ENCODE results near the gene CSF1R. TPM values are rescaled to one million over a fixed set of nuclear protein-coding genes. Genes with fewer than 3 reads are reported as not detected.

Gene CSF1R
- total RNA-seq, 1 experiment from 2014 or later = not detected

DNA sequence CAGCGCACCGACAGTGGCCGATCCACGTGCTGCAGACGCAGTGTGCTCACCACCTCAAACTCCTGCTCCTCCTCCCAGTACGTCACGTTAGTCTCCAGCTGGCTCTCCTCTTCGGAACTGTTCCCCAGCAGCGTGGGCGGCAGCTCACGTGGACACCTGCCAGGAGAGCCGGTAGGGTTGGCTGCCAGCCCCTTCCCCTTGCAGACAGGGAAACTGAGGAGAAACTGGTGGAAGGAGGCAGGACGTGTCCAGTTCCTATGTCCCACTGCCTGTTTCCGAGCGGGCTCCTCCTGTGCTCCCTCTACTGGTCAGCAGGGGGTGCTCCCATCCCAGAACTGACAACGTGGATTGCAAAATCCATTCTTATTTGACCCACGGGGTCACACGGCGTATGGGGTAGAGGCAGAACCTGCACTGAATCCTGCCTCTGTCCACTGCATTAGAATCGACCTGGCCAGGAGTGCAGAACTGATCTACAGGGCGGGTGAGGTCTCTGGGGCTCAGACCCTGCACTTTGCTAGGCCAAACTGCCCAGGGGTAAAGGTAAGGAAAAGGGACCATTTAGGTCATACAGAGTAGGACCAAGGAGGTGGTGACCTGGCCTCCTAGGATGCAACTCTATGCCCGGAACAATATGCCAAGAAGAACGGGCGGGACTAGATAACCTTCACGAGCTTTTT lies 43.6 kb upstream of the CSF1R start:
- Histone ChIP-seq H3K36me3 (ENCODE audit: insufficient read depth, low read length) (no peaks in the 10 kb centered on the region), H3K4me2 (ENCODE audit: low read depth, low read length, poor library complexity, severe bottlenecking) (no peak overlapping the region)
- DNase-seq = peak; percentile 81

DNA sequence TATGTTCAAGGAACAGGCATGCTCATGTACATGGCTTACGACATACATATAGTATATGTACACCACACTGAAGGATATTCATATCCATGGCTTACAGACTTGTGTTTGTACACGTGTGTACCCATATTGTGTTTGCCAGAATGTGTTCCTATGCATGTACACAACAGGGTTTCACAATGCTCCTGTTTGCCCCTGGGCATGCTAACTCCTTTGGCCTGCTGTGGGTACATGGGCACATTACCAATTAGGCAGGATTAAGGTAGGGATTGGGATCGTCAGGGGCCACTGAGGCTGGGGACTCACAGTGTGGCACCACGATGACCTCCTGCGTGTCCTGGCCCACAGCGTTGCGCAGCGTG lies 43.1 kb upstream of the CSF1R start:
- Histone ChIP-seq H2AFZ (ENCODE audit: low read length) (no peak overlapping the region), H3K4me2 (ENCODE audit: low read depth, low read length, poor library complexity, severe bottlenecking) (no peak overlapping the region)

More for the DNA sequence above, 43.6 kb upstream of the CSF1R start:
- no peaks in the 10 kb centered on the region for H3K9me3 ChIP-seq (ENCODE audit: low read length)
- no peaks in the 10 kb centered on the region for H3K4me1 ChIP-seq (ENCODE audit: low read length)
- no peaks in the 10 kb centered on the region for H3K9me2 ChIP-seq (replicated peaks; ENCODE audit: insufficient read depth, low read length)
- H3K4me3 ChIP-seq (ENCODE audit: low read length) = no peak overlapping the region
- H3K9ac ChIP-seq (ENCODE audit: low read length) = no peak overlapping the region
- no peak overlapping the region for H2AFZ ChIP-seq (ENCODE audit: low read length)
- H3K27ac ChIP-seq (ENCODE audit: low read length) = no peak overlapping the region
- no peaks in the 10 kb centered on the region for H3K79me2 ChIP-seq (ENCODE audit: low read length)
- no peaks in the 10 kb centered on the region for H4K20me1 ChIP-seq (ENCODE audit: insufficient read depth, low read depth, low read length)
- no peaks in the 10 kb centered on the region for H3K27me3 ChIP-seq (ENCODE audit: low read length)

DNA sequence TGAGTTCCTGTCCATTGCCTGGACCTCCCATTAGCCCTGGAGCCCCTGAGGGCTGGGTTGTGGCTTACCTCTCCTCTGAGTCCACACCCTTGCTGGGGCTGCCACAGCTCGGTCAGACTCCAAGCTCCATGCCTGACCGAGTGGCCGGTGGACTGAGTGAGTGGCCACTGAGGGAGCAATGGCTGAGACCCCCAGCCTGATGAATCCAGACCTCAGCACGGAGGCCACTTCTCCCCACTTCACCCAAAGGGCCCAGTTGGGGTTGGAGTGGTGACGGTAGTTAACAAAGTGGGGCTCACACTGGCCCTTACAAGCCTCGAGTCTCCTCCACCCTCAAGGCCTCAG lies 40.5 kb upstream of the CSF1R start:
- no peak for DNase-seq
- no peaks in the 10 kb centered on the region for H3K36me3 ChIP-seq (ENCODE audit: insufficient read depth, low read length)
- H2AFZ ChIP-seq (ENCODE audit: low read length) = no peak overlapping the region
- H3K4me3 ChIP-seq (ENCODE audit: low read length) = no peak overlapping the region
- H3K4me1 ChIP-seq (ENCODE audit: low read length) = no peaks in the 10 kb centered on the region
- H3K9ac ChIP-seq (ENCODE audit: low read length) = no peak overlapping the region
- H3K27me3 ChIP-seq (ENCODE audit: low read length) = no peaks in the 10 kb centered on the region
- H3K9me2 ChIP-seq (replicated peaks; ENCODE audit: insufficient read depth, low read length) = no peaks in the 10 kb centered on the region
- H3K27ac ChIP-seq (ENCODE audit: low read length) = no peak overlapping the region
- H3K9me3 ChIP-seq (ENCODE audit: low read length) = no peaks in the 10 kb centered on the region
- H3K4me2 ChIP-seq (ENCODE audit: low read depth, low read length, poor library complexity, severe bottlenecking) = no peak overlapping the region
- H3K79me2 ChIP-seq (ENCODE audit: low read length) = no peaks in the 10 kb centered on the region
- H4K20me1 ChIP-seq (ENCODE audit: insufficient read depth, low read depth, low read length) = 0 out of 2 replicates have a peak, but pooled peaks cover 3% of the 10 kb centered on the region

More for the DNA sequence above, 43.1 kb upstream of the CSF1R start:
- no peaks in the 10 kb centered on the region for H4K20me1 ChIP-seq (ENCODE audit: insufficient read depth, low read depth, low read length)
- DNase-seq = no peak
- no peaks in the 10 kb centered on the region for H3K79me2 ChIP-seq (ENCODE audit: low read length)
- no peaks in the 10 kb centered on the region for H3K36me3 ChIP-seq (ENCODE audit: insufficient read depth, low read length)
- no peaks in the 10 kb centered on the region for H3K9me2 ChIP-seq (replicated peaks; ENCODE audit: insufficient read depth, low read length)
- H3K27me3 ChIP-seq (ENCODE audit: low read length) = no peaks in the 10 kb centered on the region
- no peak overlapping the region for H3K9ac ChIP-seq (ENCODE audit: low read length)
- no peaks in the 10 kb centered on the region for H3K4me1 ChIP-seq (ENCODE audit: low read length)
- H3K4me3 ChIP-seq (ENCODE audit: low read length) = no peak overlapping the region
- H3K27ac ChIP-seq (ENCODE audit: low read length) = no peak overlapping the region
- H3K9me3 ChIP-seq (ENCODE audit: low read length) = no peaks in the 10 kb centered on the region

DNA sequence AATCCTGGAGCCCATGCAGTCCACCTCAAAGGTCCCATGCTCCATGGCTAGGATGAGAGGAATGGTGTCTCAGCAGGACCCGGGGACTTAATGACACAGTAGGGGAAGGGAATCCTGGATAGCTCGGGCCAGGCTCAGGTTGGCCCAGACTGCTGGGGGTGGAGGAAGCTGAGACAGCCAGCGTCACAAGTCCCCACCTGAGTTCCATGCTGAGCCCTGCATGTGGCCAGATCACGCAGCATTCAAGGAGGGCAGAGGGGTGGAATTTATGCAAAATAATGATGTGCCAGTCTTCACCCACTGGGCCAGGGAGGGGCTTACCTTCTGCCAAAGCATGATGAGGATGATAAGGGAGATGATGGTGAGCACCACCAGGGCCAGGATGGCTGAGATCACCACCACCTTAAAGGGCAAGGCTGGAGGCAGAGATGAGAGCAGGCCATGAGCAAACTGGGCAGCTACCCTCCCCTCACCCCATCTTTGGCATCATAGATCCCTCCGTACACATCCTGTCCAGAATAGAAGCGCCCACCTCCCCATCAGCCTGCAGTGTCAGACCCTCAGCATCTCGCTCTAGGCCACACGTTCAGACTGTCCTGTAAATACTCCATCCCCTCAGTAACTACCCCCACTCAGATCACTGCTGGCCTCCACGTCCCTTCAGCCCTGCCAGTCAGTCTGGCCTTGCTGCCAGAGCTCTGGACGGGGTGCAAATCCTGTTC lies 40.0 kb upstream of the CSF1R start:
- no peaks in the 10 kb centered on the region for H3K27me3 ChIP-seq (ENCODE audit: low read length)
- H4K20me1 ChIP-seq (ENCODE audit: insufficient read depth, low read depth, low read length) = 0 out of 2 replicates have a peak, but pooled peaks cover 3% of the 10 kb centered on the region
- no peak overlapping the region for H3K4me2 ChIP-seq (ENCODE audit: low read depth, low read length, poor library complexity, severe bottlenecking)
- no peak overlapping the region for H2AFZ ChIP-seq (ENCODE audit: low read length)
- H3K9me2 ChIP-seq (replicated peaks; ENCODE audit: insufficient read depth, low read length) = no peaks in the 10 kb centered on the region
- H3K9ac ChIP-seq (ENCODE audit: low read length) = no peak overlapping the region
- H3K4me3 ChIP-seq (ENCODE audit: low read length) = no peak overlapping the region
- no peak overlapping the region for H3K27ac ChIP-seq (ENCODE audit: low read length)
- H3K4me1 ChIP-seq (ENCODE audit: low read length) = no peaks in the 10 kb centered on the region
- no peaks in the 10 kb centered on the region for H3K36me3 ChIP-seq (ENCODE audit: insufficient read depth, low read length)
- DNase-seq = no peak
- no peaks in the 10 kb centered on the region for H3K9me3 ChIP-seq (ENCODE audit: low read length)
- no peaks in the 10 kb centered on the region for H3K79me2 ChIP-seq (ENCODE audit: low read length)

DNA sequence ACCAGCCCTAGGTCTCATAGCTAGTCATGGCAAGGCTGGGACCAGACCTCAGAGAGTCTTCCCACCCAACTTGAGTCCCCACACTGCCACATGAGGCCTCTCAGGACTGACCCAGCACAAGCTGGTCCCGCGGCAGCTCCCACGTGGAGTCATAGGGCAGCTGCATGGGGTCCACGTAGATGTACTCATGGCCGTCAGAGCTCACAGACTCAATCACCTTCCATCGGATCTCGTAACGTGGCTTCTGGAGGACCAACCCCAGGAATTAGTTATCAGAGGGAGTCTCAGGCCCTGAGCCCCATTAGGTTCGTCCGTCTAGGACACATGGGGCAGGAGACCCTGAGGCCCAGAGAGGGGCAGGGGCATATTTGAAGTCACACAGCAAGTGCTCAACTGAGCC lies 39.0 kb upstream of the CSF1R start:
- Histone ChIP-seq H4K20me1 (ENCODE audit: insufficient read depth, low read depth, low read length) (0 out of 2 replicates have a peak, but pooled peaks cover 3% of the 10 kb centered on the region), H3K4me2 (ENCODE audit: low read depth, low read length, poor library complexity, severe bottlenecking) (no peak overlapping the region), H2AFZ (ENCODE audit: low read length) (no peak overlapping the region), H3K9me3 (ENCODE audit: low read length) (no peaks in the 10 kb centered on the region), H3K79me2 (ENCODE audit: low read length) (no peaks in the 10 kb centered on the region), H3K27me3 (ENCODE audit: low read length) (no peaks in the 10 kb centered on the region), H3K9ac (ENCODE audit: low read length) (no peak overlapping the region), H3K9me2 (replicated peaks; ENCODE audit: insufficient read depth, low read length) (no peaks in the 10 kb centered on the region), H3K36me3 (ENCODE audit: insufficient read depth, low read length) (no peaks in the 10 kb centered on the region), H3K4me1 (ENCODE audit: low read length) (no peaks in the 10 kb centered on the region), H3K4me3 (ENCODE audit: low read length) (no peak overlapping the region), H3K27ac (ENCODE audit: low read length) (no peak overlapping the region)
- no peak for DNase-seq

DNA sequence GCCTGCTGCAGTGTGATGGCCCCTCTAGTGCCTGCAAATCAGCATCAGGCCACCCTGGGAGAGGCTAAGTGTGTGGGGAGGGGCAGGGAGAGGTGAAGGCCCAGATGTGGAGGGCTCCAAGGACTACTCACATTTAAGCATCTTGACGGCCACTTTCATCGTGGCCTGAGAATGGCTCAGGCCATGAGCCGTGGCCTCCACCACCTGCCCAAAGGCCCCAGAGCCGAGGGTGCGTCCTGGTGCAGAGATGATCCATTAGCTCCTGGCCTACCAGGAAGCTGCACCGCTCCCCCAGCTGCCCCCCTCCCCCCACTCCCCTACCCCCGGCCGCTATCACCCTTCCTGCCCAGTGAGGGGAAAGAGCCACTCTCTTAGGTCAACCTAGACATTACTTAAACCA lies 38.2 kb upstream of the CSF1R start:
- Histone ChIP-seq H3K27me3 (ENCODE audit: low read length) (no peaks in the 10 kb centered on the region), H2AFZ (ENCODE audit: low read length) (no peak overlapping the region), H3K4me2 (ENCODE audit: low read depth, low read length, poor library complexity, severe bottlenecking) (no peak overlapping the region), H4K20me1 (ENCODE audit: insufficient read depth, low read depth, low read length) (0 out of 2 replicates have a peak, but pooled peaks cover 3% of the 10 kb centered on the region), H3K79me2 (ENCODE audit: low read length) (no peaks in the 10 kb centered on the region), H3K27ac (ENCODE audit: low read length) (no peak overlapping the region), H3K4me1 (ENCODE audit: low read length) (no peaks in the 10 kb centered on the region), H3K9me3 (ENCODE audit: low read length) (no peaks in the 10 kb centered on the region), H3K36me3 (ENCODE audit: insufficient read depth, low read length) (no peaks in the 10 kb centered on the region), H3K9ac (ENCODE audit: low read length) (no peak overlapping the region), H3K9me2 (replicated peaks; ENCODE audit: insufficient read depth, low read length) (no peaks in the 10 kb centered on the region), H3K4me3 (ENCODE audit: low read length) (no peak overlapping the region)
- no peak for DNase-seq

DNA sequence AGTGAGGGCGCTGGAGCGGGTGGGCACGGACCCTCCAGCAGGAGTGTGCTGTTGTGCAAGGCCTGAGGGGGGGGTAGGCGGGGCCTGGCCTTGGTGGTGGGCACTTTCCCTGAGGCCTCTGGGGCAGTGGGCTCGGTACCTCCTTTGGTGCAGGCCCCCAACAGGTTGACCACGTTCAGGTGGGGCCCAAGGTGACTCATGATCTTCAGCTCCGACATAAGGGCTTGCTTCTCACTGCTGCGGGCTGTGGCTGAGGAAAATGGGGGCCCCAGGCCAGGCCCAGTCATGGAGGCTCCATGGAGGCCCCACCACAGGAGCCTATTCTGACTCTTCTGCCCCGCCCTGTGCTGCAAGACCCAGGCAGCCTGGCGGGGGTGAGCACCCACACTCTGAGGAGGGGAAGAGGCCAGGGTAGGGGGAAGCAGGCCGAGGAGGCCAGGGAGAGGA lies 37.8 kb upstream of the CSF1R start:
- H3K9ac ChIP-seq (ENCODE audit: low read length) = no peak overlapping the region
- no peak overlapping the region for H3K27ac ChIP-seq (ENCODE audit: low read length)
- H3K4me2 ChIP-seq (ENCODE audit: low read depth, low read length, poor library complexity, severe bottlenecking) = no peak overlapping the region
- DNase-seq = no peak
- H3K9me2 ChIP-seq (replicated peaks; ENCODE audit: insufficient read depth, low read length) = no peaks in the 10 kb centered on the region
- no peak overlapping the region for H2AFZ ChIP-seq (ENCODE audit: low read length)
- H3K36me3 ChIP-seq (ENCODE audit: insufficient read depth, low read length) = no peaks in the 10 kb centered on the region
- no peaks in the 10 kb centered on the region for H3K79me2 ChIP-seq (ENCODE audit: low read length)
- no peak overlapping the region for H3K4me3 ChIP-seq (ENCODE audit: low read length)
- no peaks in the 10 kb centered on the region for H3K27me3 ChIP-seq (ENCODE audit: low read length)
- no peaks in the 10 kb centered on the region for H3K4me1 ChIP-seq (ENCODE audit: low read length)
- H4K20me1 ChIP-seq (ENCODE audit: insufficient read depth, low read depth, low read length) = 0 out of 2 replicates have a peak, but pooled peaks cover 3% of the 10 kb centered on the region
- H3K9me3 ChIP-seq (ENCODE audit: low read length) = no peaks in the 10 kb centered on the region

DNA sequence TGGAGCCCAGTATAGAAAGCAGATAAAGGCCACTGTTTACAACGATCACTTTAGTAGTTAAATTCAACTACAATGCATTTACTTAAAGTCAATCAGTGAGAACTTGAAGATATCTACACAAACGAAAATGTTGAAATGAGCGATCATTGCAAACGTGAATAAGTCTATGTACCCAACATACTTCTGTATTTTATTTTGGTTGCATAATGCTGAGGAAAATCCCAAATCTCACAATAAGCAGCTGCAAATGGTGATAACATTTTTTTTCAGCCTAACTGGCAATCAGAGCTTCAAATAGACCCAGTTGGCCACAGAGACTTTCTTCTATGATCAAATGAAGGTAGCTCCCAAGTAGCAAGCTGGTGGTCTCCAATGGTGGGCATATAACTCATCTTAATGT lies 37.2 kb upstream of the CSF1R start:
- Histone ChIP-seq H4K20me1 (ENCODE audit: insufficient read depth, low read depth, low read length) (0 out of 2 replicates have a peak, but pooled peaks cover 3% of the 10 kb centered on the region), H3K9me3 (ENCODE audit: low read length) (no peaks in the 10 kb centered on the region), H3K9ac (ENCODE audit: low read length) (no peak overlapping the region), H3K9me2 (replicated peaks; ENCODE audit: insufficient read depth, low read length) (no peaks in the 10 kb centered on the region), H3K27me3 (ENCODE audit: low read length) (no peaks in the 10 kb centered on the region), H2AFZ (ENCODE audit: low read length) (no peak overlapping the region), H3K36me3 (ENCODE audit: insufficient read depth, low read length) (no peaks in the 10 kb centered on the region), H3K27ac (ENCODE audit: low read length) (no peak overlapping the region), H3K4me3 (ENCODE audit: low read length) (no peak overlapping the region), H3K79me2 (ENCODE audit: low read length) (no peaks in the 10 kb centered on the region), H3K4me1 (ENCODE audit: low read length) (no peaks in the 10 kb centered on the region), H3K4me2 (ENCODE audit: low read depth, low read length, poor library complexity, severe bottlenecking) (no peak overlapping the region)
- no peak for DNase-seq

Data from Karpas-422 (cell line).